Activated CD4-positive, alpha-beta memory T cell treated with anti-CD3 and anti-CD28 coated beads for 36 hours (primary cell): ENCODE results near the gene RMND5B. TPM values are rescaled to one million over a fixed set of nuclear protein-coding genes. Genes with fewer than 3 reads are reported as not detected.
"Not testable (repeated sequence)": the region's sequence is repeated elsewhere in the genome, so short reads cannot be mapped to it uniquely, and the experiment has no call there.

Source experiments
- CTCF ChIA-PET: fragments of 350-600 bp; sonication (Branson Sonifier 250); formaldehyde crosslinking; loops from one replicate; lab custom pipeline; 2021; ENCODE audit warnings: antibody characterized with exemption, inconsistent platforms; lab: Charles Lee
- POLR2A ChIA-PET: fragments of 350-600 bp; sonication (Branson Sonifier 250); formaldehyde crosslinking; loops from one replicate; lab custom pipeline; 2021; ENCODE audit warnings: antibody characterized with exemption; lab: Charles Lee
- DNase-seq: peaks from one replicate; pipeline ENCODE4 v3.0.0-alpha.2; 2020
- H3K27ac Mint-ChIP-seq: one replicate; pipeline ENCODE4 v1.8.0; 2021; ENCODE audit warnings: mixed read lengths
- H3K27me3 Mint-ChIP-seq: one replicate; pipeline ENCODE4 v1.8.0; 2021; ENCODE audit warnings: mixed read lengths
- H3K36me3 Mint-ChIP-seq: one replicate; pipeline ENCODE4 v1.8.0; 2021; ENCODE audit warnings: mixed read lengths
- H3K4me1 Mint-ChIP-seq: one replicate; pipeline ENCODE4 v1.8.0; 2021; ENCODE audit warnings: low read depth, mixed read lengths
- H3K4me3 Mint-ChIP-seq: one replicate; pipeline ENCODE4 v1.8.0; 2021; ENCODE audit warnings: mild to moderate bottlenecking, mixed read lengths
- H3K9me3 Mint-ChIP-seq: one replicate; pipeline ENCODE4 v1.8.0; 2021; ENCODE audit warnings: mixed read lengths
- intact Hi-C: fragments of 100-400 bp; cut with micrococcal nuclease; formaldehyde crosslinking; loops from one replicate; pipeline ENCODE4 v1.15.1; 2023
- total RNA-seq, 2 experiments: library from RNA; stranded (reverse); gene quantifications; one replicate each; pipeline ENCODE4 v1.2.3, GENCODE V29; 2021

The RMND5B gene
- total RNA-seq, 2 experiments from 2014 or later, result 32.0 to 34.9 TPM

DNA sequence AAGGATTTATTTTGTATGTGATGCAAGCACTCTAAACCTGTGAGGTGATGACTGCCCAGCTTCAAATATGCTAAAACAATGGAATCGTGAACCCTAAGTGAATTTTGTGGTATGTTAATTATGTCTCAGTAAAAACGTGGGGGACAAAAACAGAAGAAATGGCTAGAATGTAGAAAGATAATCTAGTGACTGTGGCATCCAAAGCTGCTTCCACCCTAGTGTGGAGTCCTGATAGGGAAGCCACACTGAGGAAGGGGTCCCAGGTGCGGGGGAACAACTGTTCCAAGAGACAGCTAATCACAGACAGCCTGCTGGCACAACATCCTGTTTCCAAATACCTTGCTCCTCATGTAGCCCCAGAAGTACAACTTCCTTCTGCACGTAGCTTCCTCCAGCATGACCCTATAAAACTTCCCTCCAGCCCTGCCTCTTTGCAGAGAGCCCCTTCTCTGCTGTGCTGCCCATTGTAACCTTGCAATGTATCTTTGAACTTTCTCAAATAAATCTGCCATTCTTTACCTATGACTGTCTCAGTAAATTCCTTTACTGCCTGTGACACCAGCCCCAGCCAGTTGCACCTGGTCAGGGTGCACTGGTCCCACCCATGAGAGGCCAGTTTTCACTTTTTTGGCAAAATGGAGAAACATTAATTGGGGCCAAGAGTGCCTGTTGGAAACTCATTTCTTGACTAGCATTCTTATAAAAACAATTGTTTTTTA is 51.5 kb downstream of the RMND5B start:
- CTCF ChIA-PET, result interaction anchor here (1.3 kb wide), 1 partner anchor 107 kb away, joined by 7 read pairs; no protein-coding TSS in a partner anchor
- Mint-ChIP-seq H3K4me3 (no peak overlapping the region), H3K27ac (no peak overlapping the region), H3K4me1 (peaks cover 4% of the 10 kb centered on the region), H3K36me3 (no peaks in the 10 kb centered on the region), H3K27me3 (peaks cover 4% of the 10 kb centered on the region), H3K9me3 (no peaks in the 10 kb centered on the region)
- intact Hi-C loops, result no loop called here
- DNase-seq, result no peak
- POLR2A ChIA-PET, result no interaction called here

DNA sequence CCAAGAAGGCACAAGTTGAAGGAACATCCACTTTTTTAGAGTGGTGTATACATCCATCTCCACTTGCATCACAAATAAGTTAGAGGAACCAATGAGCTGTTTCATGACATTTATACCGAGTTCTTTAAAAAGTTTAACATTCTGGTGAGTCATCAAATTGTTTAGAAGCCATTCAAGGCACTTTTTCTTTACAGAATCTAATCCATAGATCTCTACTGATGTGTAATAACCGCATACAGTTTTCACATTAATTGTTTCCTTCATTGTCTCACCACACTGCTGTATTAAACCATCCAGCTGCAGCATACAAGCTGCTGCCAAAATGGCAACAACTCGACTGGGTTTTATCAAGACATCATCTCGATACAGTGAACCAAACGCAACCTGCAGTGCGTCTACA is 55.6 kb downstream of the RMND5B start:
- peaks cover 4% of the 10 kb centered on the region for H3K4me1 Mint-ChIP-seq
- no peaks in the 10 kb centered on the region for H3K36me3 Mint-ChIP-seq
- no peaks in the 10 kb centered on the region for H3K9me3 Mint-ChIP-seq
- POLR2A ChIA-PET, result no interaction called here
- no peak overlapping the region for H3K4me3 Mint-ChIP-seq
- CTCF ChIA-PET, result no interaction called here
- DNase-seq, result no peak
- H3K27me3 Mint-ChIP-seq, result peaks cover 8% of the 10 kb centered on the region
- no peak overlapping the region for H3K27ac Mint-ChIP-seq
- intact Hi-C loops, result no loop called here

GRCh38 chr5:178187014-178187413 is 56.2 kb downstream of the RMND5B start, which contains the start of gene GMCL2:
Gene GMCL2 (minus strand): TSS chr5:178187371. CDS start chr5:178187299, 72 bp downstream.
- Mint-ChIP-seq H3K27me3 (peaks cover 8% of the 10 kb centered on the region), H3K9me3 (no peaks in the 10 kb centered on the region), H3K4me3 (no peak within 1 kb of the TSS), H3K27ac (no peak within 1 kb of the TSS), H3K4me1 (peaks cover 3% of the 10 kb centered on the region), H3K36me3 (no peaks in the 10 kb centered on the region)
- intact Hi-C loops, result no loop called here
- ChIA-PET POLR2A (no interaction called here), CTCF (no interaction called here)
- no peak for DNase-seq

DNA sequence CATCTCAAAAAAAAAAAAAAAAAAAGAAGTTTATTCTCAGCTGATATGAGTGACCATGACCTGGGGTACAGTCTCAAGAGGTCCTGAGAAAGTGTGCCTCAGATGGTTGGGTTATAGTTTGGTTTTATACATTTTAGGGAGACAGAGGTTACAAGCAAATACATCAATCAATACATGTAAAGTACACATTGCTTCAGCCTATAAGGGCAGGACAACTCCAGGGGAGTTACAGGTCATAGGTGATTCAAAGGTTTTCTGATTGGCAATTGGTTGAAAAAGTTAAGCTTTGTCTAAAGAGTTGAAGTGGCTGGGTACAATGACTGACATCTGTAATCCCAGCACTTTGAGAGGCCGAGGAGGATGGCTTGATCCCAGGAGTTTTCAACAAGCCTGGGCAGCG is 58.6 kb downstream of the RMND5B start:
- H3K27me3 Mint-ChIP-seq, result peaks cover 17% of the 10 kb centered on the region
- no peak for DNase-seq
- no peaks in the 10 kb centered on the region for H3K36me3 Mint-ChIP-seq
- POLR2A ChIA-PET, result no interaction called here
- peaks cover 4% of the 10 kb centered on the region for H3K4me1 Mint-ChIP-seq
- CTCF ChIA-PET, result interaction anchor here (0.7 to 1.2 kb wide), 2 partner anchors 45 to 69 kb away, joined by 3 to 5 read pairs; no protein-coding TSS in a partner anchor
- no peak overlapping the region for H3K27ac Mint-ChIP-seq
- H3K4me3 Mint-ChIP-seq, result no peak overlapping the region
- no peaks in the 10 kb centered on the region for H3K9me3 Mint-ChIP-seq
- intact Hi-C loops, result no loop called here

GRCh38 chr5:178191661-178192060 is 60.8 kb downstream of the RMND5B start:
- Mint-ChIP-seq H3K4me3 (no peak overlapping the region), H3K9me3 (no peaks in the 10 kb centered on the region), H3K36me3 (no peaks in the 10 kb centered on the region), H3K27ac (no peak overlapping the region), H3K4me1 (peaks cover 4% of the 10 kb centered on the region), H3K27me3 (peaks cover 17% of the 10 kb centered on the region)
- DNase-seq, result no peak
- ChIA-PET CTCF (no interaction called here), POLR2A (no interaction called here)
- intact Hi-C loops, result no loop called here

- H3K27me3 Mint-ChIP-seq, result peaks cover 17% of the 10 kb centered on the region
- no peak overlapping the region for H3K4me3 Mint-ChIP-seq
- no peak for DNase-seq
- no peaks in the 10 kb centered on the region for H3K9me3 Mint-ChIP-seq
- POLR2A ChIA-PET, result no interaction called here
- no peaks in the 10 kb centered on the region for H3K36me3 Mint-ChIP-seq
- intact Hi-C loops, result no loop called here
- H3K27ac Mint-ChIP-seq, result no peak overlapping the region
- CTCF ChIA-PET, result no interaction called here
- peaks cover 4% of the 10 kb centered on the region for H3K4me1 Mint-ChIP-seq
These were observed 61.4 kb downstream of the RMND5B start for GRCh38 chr5:178192244-178192643.

- Mint-ChIP-seq H3K9me3 (no peaks in the 10 kb centered on the region), H3K27ac (no peak overlapping the region), H3K4me1 (peaks cover 4% of the 10 kb centered on the region), H3K36me3 (no peaks in the 10 kb centered on the region), H3K27me3 (peaks cover 17% of the 10 kb centered on the region), H3K4me3 (no peak overlapping the region)
- POLR2A ChIA-PET, result no interaction called here
- CTCF ChIA-PET, result no interaction called here
- intact Hi-C loops, result no loop called here
- no peak for DNase-seq
These were observed 62.0 kb downstream of the RMND5B start for GRCh38 chr5:178192787-178193186.

GRCh38 chr5:178193251-178193809 is 62.5 kb downstream of the RMND5B start:
- ChIA-PET CTCF (no interaction called here), POLR2A (no interaction called here)
- intact Hi-C loops, result no loop called here
- Mint-ChIP-seq H3K27me3 (peaks cover 17% of the 10 kb centered on the region), H3K9me3 (no peaks in the 10 kb centered on the region), H3K4me1 (peaks cover 4% of the 10 kb centered on the region), H3K36me3 (no peaks in the 10 kb centered on the region), H3K27ac (no peak overlapping the region), H3K4me3 (no peak overlapping the region)
- no peak for DNase-seq

- POLR2A ChIA-PET, result no interaction called here
- H3K27ac Mint-ChIP-seq, result no peak overlapping the region
- peaks cover 11% of the 10 kb centered on the region for H3K27me3 Mint-ChIP-seq
- H3K9me3 Mint-ChIP-seq, result no peaks in the 10 kb centered on the region
- CTCF ChIA-PET, result no interaction called here
- H3K4me1 Mint-ChIP-seq, result peaks cover 4% of the 10 kb centered on the region
- intact Hi-C loops, result no loop called here
- DNase-seq, result no peak
- no peaks in the 10 kb centered on the region for H3K36me3 Mint-ChIP-seq
- no peak overlapping the region for H3K4me3 Mint-ChIP-seq
These were observed 63.2 kb downstream of the RMND5B start for GRCh38 chr5:178194026-178194425.

- H3K27ac Mint-ChIP-seq, result no peak overlapping the region
- CTCF ChIA-PET, result interaction anchor here (1.0 kb wide), 1 partner anchor 39 kb away, joined by 3 read pairs; no protein-coding TSS in a partner anchor
- no peaks in the 10 kb centered on the region for H3K36me3 Mint-ChIP-seq
- H3K4me1 Mint-ChIP-seq, result peaks cover 4% of the 10 kb centered on the region
- intact Hi-C loops, result no loop called here
- no peaks in the 10 kb centered on the region for H3K9me3 Mint-ChIP-seq
- no peak overlapping the region for H3K4me3 Mint-ChIP-seq
- POLR2A ChIA-PET, result no interaction called here
- H3K27me3 Mint-ChIP-seq, result peaks cover 9% of the 10 kb centered on the region
- no peak for DNase-seq
These were observed 65.5 kb downstream of the RMND5B start for GRCh38 chr5:178196281-178196812.

GRCh38 chr5:178196986-178197385 is 66.2 kb downstream of the RMND5B start:
- ChIA-PET CTCF (interaction anchor here (1.0 kb wide), 1 partner anchor 40 kb away, joined by 3 read pairs; no protein-coding TSS in a partner anchor), POLR2A (no interaction called here)
- Mint-ChIP-seq H3K27ac (no peak overlapping the region), H3K4me3 (no peak overlapping the region), H3K9me3 (no peaks in the 10 kb centered on the region), H3K4me1 (peaks cover 4% of the 10 kb centered on the region), H3K36me3 (no peaks in the 10 kb centered on the region), H3K27me3 (peaks cover 9% of the 10 kb centered on the region)
- DNase-seq, result no peak
- intact Hi-C loops, result no loop called here

DNA sequence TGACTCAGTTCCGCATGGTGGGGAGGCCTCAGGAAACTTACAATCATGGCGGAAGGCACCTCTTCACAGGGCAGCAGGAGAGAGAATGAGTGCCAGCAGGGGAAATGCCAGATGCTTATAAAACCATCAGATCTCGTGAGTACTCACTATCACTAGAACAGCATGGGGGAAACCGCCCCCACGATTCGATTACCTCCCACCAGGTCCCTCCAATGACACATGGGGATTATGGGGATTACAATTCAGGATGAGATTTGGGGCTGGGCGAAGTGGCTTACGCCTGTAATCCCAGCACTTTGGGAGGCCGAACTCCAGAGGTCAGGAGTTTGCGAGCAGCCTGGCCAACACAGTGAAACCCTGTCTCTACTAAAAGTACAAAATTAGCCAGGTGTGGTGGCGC is 67.3 kb downstream of the RMND5B start:
- H3K4me3 Mint-ChIP-seq, intact Hi-C loops, POLR2A ChIA-PET, H3K9me3 Mint-ChIP-seq, H3K36me3 Mint-ChIP-seq, H3K27ac Mint-ChIP-seq, DNase-seq, H3K27me3 Mint-ChIP-seq, H3K4me1 Mint-ChIP-seq, CTCF ChIA-PET: not testable (repeated sequence)
